ENCODE measurements around the gene COX6B2. TPM values are rescaled to one million over a fixed set of nuclear protein-coding genes. Genes with fewer than 3 reads are reported as not detected.

Gene COX6B2
- total and polyA plus RNA-seq, 2 donors (not counting 3 experiments of a cell fraction or from before 2014, with no cell fraction given): not detected

DNA sequence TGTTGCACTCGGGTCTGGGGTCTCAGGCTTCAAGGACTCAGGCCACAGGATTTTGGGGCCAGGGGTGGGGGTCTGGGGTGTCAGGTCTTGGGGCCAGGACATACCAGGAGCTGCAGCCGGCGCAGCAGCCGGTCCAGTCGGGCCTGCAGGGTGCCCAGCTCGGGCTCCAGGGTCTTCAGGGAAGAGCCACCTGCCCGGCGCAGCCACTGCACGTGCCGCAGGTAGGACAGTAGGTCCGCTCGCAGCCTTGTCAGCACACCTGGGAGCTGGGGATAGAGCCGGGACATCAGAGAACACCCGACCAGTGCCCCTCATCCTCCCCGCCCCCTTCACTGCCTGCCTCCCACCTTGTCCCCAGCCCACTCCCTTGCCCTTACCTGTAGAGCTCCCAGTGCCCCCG lies 13.6 kb upstream of the COX6B2 start:
- no peak overlapping the region for H3K9ac ChIP-seq (replicated peaks; ENCODE audit: extremely low read depth, insufficient read depth, low read length)
- TF ChIP-seq FOS (IDR thresholded peaks at IDR 0.05; ENCODE audit: borderline replicate concordance, insufficient read depth, low read length): no peak
- no peak overlapping the region for H2AFZ ChIP-seq (ENCODE audit: low read depth, low read length)
- no peaks in the 10 kb centered on the region for H3K36me3 ChIP-seq (ENCODE audit: control insufficient read depth in 2 of 2, extremely low read depth in 1 of 2, insufficient read depth in 2 of 2, low read length in 2 of 2)
- no peak overlapping the region for H3K27ac ChIP-seq (ENCODE audit: insufficient read depth, low read depth, low read length)
- dilution Hi-C loops (cut with MboI; ENCODE audit: extremely low pct_ligation_motif_present, low sequenced_read_pairs): no loop called here
- H3K27me3 ChIP-seq (ENCODE audit: control insufficient read depth in 2 of 2, insufficient read depth in 2 of 2, low read length in 2 of 2): peaks cover 10 to 21% of the 10 kb centered on the region in 2 experiments
- no peak for FAIRE-seq
- H3K9me3 ChIP-seq (replicated peaks; ENCODE audit: control insufficient read depth, insufficient read depth, low read length): no peaks in the 10 kb centered on the region
- peaks cover 3% of the 10 kb centered on the region for H3K4me1 ChIP-seq (ENCODE audit: control insufficient read depth, extremely low read depth, insufficient read depth, low read length)
- BruUV-seq (replicated peaks): no TSS peak
- H3K4me3 ChIP-seq (replicated peaks in 1 of 3; ENCODE audit: insufficient read depth in 1 of 3, low read depth in 1 of 3, low read length in 3 of 3): no peak overlapping the region
- CTCF ChIA-PET: interaction anchor here (1.4 kb wide), 1 partner anchor 29 kb away, joined by 3 read pairs; the partner anchor contains the start of gene KMT5C
- POLR2A ChIA-PET: interaction anchor here (1.2 kb wide), 1 partner anchor 109 kb away, joined by 3 read pairs; the partner anchor contains the start of gene PPP6R1
- H3K4me2 ChIP-seq (ENCODE audit: insufficient read depth, low read length): no peak overlapping the region
- no peak for DNase-seq (ENCODE audit: low read depth, low spot score)
- intact Hi-C loops (cut with micrococcal nuclease): no loop called here
- H4K20me1 ChIP-seq (replicated peaks; ENCODE audit: control insufficient read depth, extremely low read depth, insufficient read depth, low read length): no peaks in the 10 kb centered on the region
- no peaks in the 10 kb centered on the region for H3K79me2 ChIP-seq (ENCODE audit: control insufficient read depth, insufficient read depth, low read length)
- H3K9me1 ChIP-seq (replicated peaks; ENCODE audit: control insufficient read depth, extremely low read depth, insufficient read depth, low read length): no peaks in the 10 kb centered on the region

DNA sequence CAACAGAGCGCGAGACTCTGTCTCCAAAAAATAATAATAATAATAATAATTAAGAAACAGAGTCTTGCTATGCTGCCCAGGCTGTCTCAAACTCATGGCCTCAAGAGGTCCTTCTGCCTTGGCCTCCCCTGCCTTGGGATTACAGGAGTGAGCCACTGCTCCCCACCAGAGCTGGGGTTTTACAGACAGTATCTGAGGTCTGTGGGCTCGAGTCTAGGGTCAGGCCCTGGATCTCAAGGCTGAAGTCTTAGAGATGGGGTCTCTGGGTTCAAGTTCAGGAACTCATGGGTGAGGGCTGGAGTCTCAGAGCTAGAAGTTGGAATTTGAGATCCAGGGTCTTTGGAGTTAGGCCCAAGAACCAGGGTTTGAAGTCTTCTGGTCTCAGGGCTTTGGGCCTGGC lies 12.3 kb upstream of the COX6B2 start:
- TF ChIP-seq FOS (IDR thresholded peaks at IDR 0.05; ENCODE audit: borderline replicate concordance, insufficient read depth, low read length): no peak
- no peak for TF ChIP-seq MAX (IDR thresholded peaks at IDR 0.05; ENCODE audit: insufficient read depth, insufficient read length)
- TF ChIP-seq POLR2AphosphoS5 (IDR thresholded peaks at IDR 0.05; ENCODE audit: insufficient read depth, low read depth, low read length): no peak
- no peak for TF ChIP-seq POLR2A (IDR thresholded peaks at IDR 0.05; ENCODE audit: low read depth, low read length)
- no peak for TF ChIP-seq GATA2 (IDR thresholded peaks at IDR 0.05; ENCODE audit: insufficient read depth, insufficient read length, low read depth, low read length)
- ChIA-PET POLR2A (no interaction called here), CTCF (no interaction called here)
- Histone ChIP-seq H3K36me3 (ENCODE audit: control insufficient read depth in 2 of 2, extremely low read depth in 1 of 2, insufficient read depth in 2 of 2, low read length in 2 of 2) (no peaks in the 10 kb centered on the region), H4K20me1 (replicated peaks; ENCODE audit: control insufficient read depth, extremely low read depth, insufficient read depth, low read length) (no peaks in the 10 kb centered on the region), H3K27me3 (ENCODE audit: control insufficient read depth in 2 of 2, insufficient read depth in 2 of 2, low read length in 2 of 2) (peaks cover 10 to 21% of the 10 kb centered on the region in 2 experiments), H3K79me2 (ENCODE audit: control insufficient read depth, insufficient read depth, low read length) (no peaks in the 10 kb centered on the region), H3K9me3 (replicated peaks; ENCODE audit: control insufficient read depth, insufficient read depth, low read length) (no peaks in the 10 kb centered on the region), H3K4me2 (ENCODE audit: insufficient read depth, low read length) (no peak overlapping the region), H3K27ac (ENCODE audit: insufficient read depth, low read depth, low read length) (no peak overlapping the region), H2AFZ (ENCODE audit: low read depth, low read length) (no peak overlapping the region), H3K4me1 (ENCODE audit: control insufficient read depth, extremely low read depth, insufficient read depth, low read length) (peaks cover 3% of the 10 kb centered on the region), H3K9me1 (replicated peaks; ENCODE audit: control insufficient read depth, extremely low read depth, insufficient read depth, low read length) (no peaks in the 10 kb centered on the region), H3K9ac (replicated peaks; ENCODE audit: extremely low read depth, insufficient read depth, low read length) (no peak overlapping the region), H3K4me3 (replicated peaks in 1 of 3; ENCODE audit: insufficient read depth in 1 of 3, low read depth in 1 of 3, low read length in 3 of 3) (no peak overlapping the region)
- dilution Hi-C loops (cut with MboI; ENCODE audit: extremely low pct_ligation_motif_present, low sequenced_read_pairs): no loop called here
- DNase-seq (ENCODE audit: low read depth, low spot score) (no peak), FAIRE-seq (no peak)
- no TSS peak for BruUV-seq (replicated peaks)
- intact Hi-C loops (cut with micrococcal nuclease): no loop called here
